SH-SY5Y (cell line): Measurements from ENCODE around the gene PLCL2.

Source experiments
- GATA2 ChIP-seq: IDR thresholded peaks from 2 replicates; pipeline ENCODE4 v1.6.1; 2011; ENCODE audit warnings: mild to moderate bottlenecking, low read depth, low read length
- GATA3 ChIP-seq: IDR thresholded peaks from 2 replicates; pipeline ENCODE4 v1.6.1; 2011; ENCODE audit warnings: low read depth, mild to moderate bottlenecking, low read length, moderate library complexity

- no peak for TF ChIP-seq GATA3
- no peak for TF ChIP-seq GATA2
These were observed 9.0 kb downstream of the PLCL2 start for GRCh38 chr3:16893618-16894200.
